ENCODE measurements around the gene GARIN5B. TPM values are rescaled to one million over a fixed set of nuclear protein-coding genes. Genes with fewer than 3 reads are reported as not detected.
"Not testable (repeated sequence)": the region's sequence is repeated elsewhere in the genome, so short reads cannot be mapped to it uniquely, and the experiment has no call there.

GARIN5B gene
- total RNA-seq, 1 experiment from 2014 or later, result 0.13 TPM

DNA sequence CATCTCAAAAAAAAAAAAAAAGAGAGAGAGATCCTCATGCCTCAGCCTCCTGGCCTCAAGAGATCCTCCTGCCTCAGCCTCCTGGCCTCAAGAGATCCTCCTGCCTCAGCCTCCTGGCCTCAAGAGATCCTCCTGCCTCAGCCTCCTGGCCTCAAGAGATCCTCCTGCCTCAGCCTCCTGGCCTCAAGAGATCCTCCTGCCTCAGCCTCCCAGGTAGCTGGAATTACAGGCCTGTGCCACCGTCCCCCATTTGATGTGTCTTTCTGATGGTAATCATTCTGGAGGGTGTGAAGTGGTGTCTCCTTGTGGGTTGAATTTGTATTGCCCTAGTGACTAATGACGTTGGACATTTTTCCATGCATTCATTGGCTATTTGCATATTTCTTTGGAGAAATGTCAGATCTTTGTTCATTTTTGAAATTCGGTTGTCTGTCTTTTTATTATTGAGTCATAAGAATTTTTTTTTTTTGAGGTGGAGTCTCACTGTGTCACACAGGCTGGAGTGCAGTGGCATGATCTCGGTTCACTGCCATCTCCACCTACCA is 34.2 kb downstream of the GARIN5B start:
- WGBS (ENCODE audit: extremely low coverage, insufficient read length, low lambda C conversion rate), result no CpG with 5 or more reads among the region's 4 CpGs
- not testable (repeated sequence) for H3K23ac ChIP-seq (ENCODE audit: insufficient read length, low read depth, low read length)

More for the DNA sequence above, 34.2 kb downstream of the GARIN5B start:
- not testable (repeated sequence) for DNase-seq; H3K14ac ChIP-seq (ENCODE audit: insufficient read depth, low read length); H3K36me3 Mint-ChIP-seq (ENCODE audit: insufficient read depth in 1 of 3, low read depth in 3 of 3); H4K20me1 ChIP-seq (ENCODE audit: control insufficient read depth, insufficient read depth, insufficient read length); H2BK5ac ChIP-seq (ENCODE audit: insufficient read length, low read length); H3K27ac ChIP-seq (ENCODE audit: insufficient read length, low read depth, low read length); H2BK120ac ChIP-seq (ENCODE audit: low read depth, low read length, poor library complexity, severe bottlenecking); H3K4me1 Mint-ChIP-seq; H2BK15ac ChIP-seq (ENCODE audit: low read depth, low read length); H3K18ac ChIP-seq (ENCODE audit: insufficient read length, low read depth, low read length); H3K9ac ChIP-seq (ENCODE audit: extremely low read depth, insufficient read length, low read length); H3K4me1 ChIP-seq (ENCODE audit: insufficient read depth, low read length); H4K5ac ChIP-seq (ENCODE audit: insufficient read length, low read depth, low read length); H2BK20ac ChIP-seq (ENCODE audit: low read depth, low read length, poor library complexity, severe bottlenecking); H2AK5ac ChIP-seq (ENCODE audit: insufficient read length, low read length); H2BK12ac ChIP-seq (ENCODE audit: insufficient read length, low read depth, low read length); H3K23me2 ChIP-seq (ENCODE audit: insufficient read length, low read depth, low read length, poor library complexity, severe bottlenecking); H3K56ac ChIP-seq (ENCODE audit: insufficient read length, low read depth, low read length); H3K4ac ChIP-seq (ENCODE audit: low read depth, low read length); H3K79me2 ChIP-seq (ENCODE audit: insufficient read depth, low read length); H3K4me3 Mint-ChIP-seq; H3T11ph ChIP-seq (ENCODE audit: low read length); H3K9me3 Mint-ChIP-seq; H3K9me3 ChIP-seq (ENCODE audit: control insufficient read depth, low read depth, low read length); H3K79me1 ChIP-seq (ENCODE audit: insufficient read depth, low read depth, low read length, poor library complexity, severe bottlenecking); H4K91ac ChIP-seq (ENCODE audit: insufficient read length, low read depth, low read length); H3K27me3 ChIP-seq (ENCODE audit: insufficient read depth, low read length); H2AFZ ChIP-seq (ENCODE audit: low read length); H3K4me2 ChIP-seq (ENCODE audit: insufficient read depth, insufficient read length, low read length); H3K27ac Mint-ChIP-seq; H4K8ac ChIP-seq (replicated peaks; ENCODE audit: insufficient read length, low read depth, low read length)
- H3K27me3 Mint-ChIP-seq (ENCODE audit: low read depth), result peaks cover 28% of the 10 kb centered on the region
